Activated T-helper 1 cell treated with Interleukin-2 at 50 U/mL for 16 hours (primary cell): ENCODE data around the gene HYOU1.
A peak's percentile ranks its signal among the peaks of the same experiment; 100 is the strongest.
"Not testable (repeated sequence)": the region's sequence is repeated elsewhere in the genome, so short reads cannot be mapped to it uniquely, and the experiment has no call there.

Experiments used
- DNase-seq: peaks from one replicate; pipeline ENCODE4 v3.0.0-alpha.2; 2020; ENCODE audit warnings: low read depth

Gene HYOU1

DNA sequence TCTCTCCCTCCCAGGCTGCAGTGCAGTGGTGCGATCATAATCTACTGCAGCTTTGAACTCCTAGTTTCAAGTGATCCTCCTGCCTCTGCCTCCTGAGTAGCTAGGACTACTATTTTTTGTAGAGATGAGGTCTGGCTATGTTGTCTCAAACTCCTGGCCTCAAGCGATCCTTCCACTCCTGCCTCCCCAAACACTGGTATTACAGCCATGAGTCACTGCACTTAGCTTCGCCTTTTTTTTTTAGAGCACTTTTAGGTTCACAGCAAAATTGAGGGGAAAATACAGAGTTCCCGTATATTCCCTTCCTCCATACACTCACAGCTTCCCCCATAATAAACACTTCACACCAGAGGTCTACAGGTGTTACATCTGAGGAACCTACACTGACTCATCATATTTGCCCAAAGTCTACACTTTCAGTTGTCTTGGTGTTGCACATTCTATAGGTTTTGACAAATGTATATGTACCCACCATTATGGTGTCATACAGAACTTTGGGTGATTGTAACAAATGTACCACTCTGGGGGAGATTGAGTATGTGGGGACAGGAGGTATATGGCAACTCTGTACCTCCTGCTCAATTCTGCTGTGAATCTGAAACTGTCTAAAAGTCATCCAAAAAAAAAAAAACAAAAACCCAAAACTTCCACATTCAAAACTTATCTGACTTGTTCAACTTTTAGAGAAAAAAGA, 15.0 kb downstream of the HYOU1 start:
- no peak for DNase-seq

DNA sequence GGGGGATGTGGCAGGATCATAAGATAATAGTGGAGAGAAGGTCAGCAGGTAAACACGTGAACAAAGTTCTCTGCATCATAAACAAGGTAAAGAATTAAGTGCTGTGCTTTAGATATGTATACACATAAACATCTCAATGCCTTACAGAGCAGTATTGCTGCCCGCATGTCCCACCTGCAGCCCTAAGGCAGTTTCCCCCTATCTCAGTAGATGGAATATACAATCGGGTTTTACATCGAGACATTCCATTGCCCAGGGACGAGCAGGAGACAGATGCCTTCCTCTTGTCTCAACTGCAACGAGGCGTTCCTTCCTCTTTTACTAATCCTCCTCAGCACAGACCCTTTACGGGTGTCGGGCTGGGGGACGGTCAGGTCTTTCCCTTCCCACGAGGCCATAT, 17.5 kb downstream of the HYOU1 start:
- not testable (repeated sequence) for DNase-seq

DNA sequence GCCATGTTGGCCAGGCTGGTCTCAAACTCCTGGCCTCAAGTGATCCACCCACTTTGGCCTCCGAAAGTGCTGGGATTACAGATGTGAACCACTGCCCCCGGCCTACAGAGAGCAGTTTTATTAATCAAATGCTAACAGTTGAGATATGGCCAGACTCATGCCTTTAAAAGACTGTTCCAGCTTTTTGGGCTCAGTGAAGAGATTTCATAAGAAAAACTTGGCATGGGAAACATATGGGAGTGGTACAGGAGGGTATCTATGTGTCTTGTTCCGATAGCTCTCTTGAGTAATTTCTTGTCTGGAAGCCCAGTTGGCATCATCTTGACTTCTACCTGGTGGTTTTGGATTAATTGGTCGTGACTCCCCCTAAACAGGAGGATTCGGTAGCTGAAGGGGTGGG, 18.1 kb downstream of the HYOU1 start:
- DNase-seq = no peak

DNA sequence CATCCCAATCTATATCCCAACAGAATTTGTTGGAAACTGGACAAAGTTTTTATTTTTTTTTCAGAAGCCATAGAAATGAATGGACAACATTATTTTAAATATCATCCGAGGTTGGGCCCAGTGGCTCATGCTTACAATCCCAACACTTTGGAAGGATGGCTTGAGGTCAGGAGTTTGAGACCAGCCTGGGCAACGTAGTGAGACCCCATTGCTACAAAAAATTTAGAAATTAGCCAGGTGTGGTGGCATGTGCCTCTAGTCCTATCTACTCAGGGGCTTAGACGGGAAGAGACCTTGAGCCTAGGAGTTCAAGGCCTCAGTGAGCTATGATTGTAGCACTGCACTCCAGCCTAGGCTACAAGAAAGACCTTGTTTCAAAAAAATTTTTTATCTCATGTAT, 22.2 kb downstream of the HYOU1 start:
- DNase-seq = no peak

DNA sequence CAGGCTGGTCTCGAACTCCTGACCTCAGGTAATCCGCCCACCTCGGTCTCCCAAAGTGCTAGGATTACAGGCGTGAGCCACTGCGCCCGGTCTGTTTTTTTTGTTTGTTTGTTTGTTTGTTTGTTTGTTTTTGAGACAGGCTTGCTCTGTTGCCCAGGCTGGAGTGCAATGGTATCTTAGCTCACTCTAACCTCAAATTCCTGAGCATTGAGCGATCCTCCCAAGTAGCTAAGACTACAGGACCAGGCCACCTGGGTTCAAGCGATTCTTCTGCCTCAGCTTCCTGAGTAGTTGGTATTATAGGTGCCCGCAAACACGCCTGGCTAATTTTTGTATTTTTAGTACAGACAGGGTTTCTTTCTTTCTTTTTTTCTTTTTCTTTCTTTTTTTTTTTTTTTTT, 23.6 kb downstream of the HYOU1 start:
- DNase-seq = not testable (repeated sequence)

DNA sequence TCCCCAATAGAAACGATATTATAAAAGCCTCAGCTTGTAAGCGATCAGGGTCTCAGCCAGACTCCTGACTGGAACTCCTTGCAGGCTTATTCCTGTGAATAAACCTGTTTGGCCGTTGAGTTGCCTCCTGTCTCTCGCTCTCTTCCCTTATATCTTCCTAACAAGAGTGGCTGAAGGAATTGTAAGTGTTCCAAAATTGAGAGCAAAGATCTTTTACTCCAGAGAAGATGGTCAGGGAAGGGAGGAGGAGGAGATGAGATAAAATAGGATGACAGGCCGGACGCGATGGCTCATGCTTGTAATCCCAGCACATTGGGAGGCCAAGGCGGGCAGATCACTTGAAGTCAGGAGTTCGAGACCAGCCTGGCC, 25.1 kb downstream of the HYOU1 start:
- no peak for DNase-seq

DNA sequence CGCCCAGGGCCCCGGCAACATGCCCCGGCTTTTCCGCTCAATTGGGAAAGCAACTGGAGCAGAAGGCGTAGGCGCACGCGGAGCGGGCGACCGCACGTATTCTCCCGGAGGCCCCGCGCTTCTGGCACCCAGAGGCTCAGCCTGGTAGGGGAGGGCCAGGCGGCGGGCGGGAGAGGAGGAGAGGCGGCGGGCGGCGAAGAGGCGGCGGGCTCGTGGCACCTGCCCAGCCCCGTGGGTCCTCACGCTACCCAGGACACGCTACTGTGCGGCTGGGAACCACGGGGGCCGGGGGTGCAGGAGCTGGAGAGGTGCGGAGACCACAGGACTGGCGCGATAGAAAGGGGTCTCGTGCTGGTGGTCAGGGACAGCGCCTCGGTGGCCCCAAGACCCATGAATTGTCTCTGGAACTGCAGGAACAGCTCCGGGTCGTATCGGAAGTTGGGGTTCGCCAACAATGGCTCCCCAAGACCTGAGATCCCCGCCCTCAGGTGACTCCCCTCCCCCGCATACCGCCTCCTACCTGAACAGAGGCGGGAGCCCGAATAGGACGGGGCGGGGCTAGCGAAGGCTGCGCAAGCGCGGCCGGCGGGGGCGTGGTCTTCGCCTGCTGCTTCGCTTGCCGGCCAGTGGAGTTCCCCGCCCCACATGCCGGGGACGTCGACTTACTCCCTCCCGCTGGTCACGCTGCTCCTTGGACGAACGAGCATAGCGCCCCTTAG, 26.5 kb downstream of the HYOU1 start, which contains the start of gene SLC37A4:
TSS of gene SLC37A4 (minus strand) at position 549 of the 719 bp plus-strand sequence.
- peak; percentile 99 for DNase-seq

DNA sequence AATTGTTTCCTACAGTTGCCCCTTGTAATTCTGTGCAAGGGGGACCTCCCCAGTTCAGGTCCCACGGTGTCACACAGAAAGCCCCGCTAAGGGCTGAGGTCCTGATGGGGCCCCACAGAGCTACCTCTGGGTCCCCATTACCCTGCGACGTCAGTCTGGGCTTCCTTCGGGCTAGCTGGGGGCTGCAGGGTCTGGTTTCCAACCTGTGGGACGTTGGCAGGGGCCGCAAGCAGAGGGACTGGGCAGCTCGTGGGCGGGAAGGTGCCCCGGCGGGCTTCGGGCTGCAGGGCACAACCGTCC, 27.0 kb downstream of the HYOU1 start:
- DNase-seq = no peak

DNA sequence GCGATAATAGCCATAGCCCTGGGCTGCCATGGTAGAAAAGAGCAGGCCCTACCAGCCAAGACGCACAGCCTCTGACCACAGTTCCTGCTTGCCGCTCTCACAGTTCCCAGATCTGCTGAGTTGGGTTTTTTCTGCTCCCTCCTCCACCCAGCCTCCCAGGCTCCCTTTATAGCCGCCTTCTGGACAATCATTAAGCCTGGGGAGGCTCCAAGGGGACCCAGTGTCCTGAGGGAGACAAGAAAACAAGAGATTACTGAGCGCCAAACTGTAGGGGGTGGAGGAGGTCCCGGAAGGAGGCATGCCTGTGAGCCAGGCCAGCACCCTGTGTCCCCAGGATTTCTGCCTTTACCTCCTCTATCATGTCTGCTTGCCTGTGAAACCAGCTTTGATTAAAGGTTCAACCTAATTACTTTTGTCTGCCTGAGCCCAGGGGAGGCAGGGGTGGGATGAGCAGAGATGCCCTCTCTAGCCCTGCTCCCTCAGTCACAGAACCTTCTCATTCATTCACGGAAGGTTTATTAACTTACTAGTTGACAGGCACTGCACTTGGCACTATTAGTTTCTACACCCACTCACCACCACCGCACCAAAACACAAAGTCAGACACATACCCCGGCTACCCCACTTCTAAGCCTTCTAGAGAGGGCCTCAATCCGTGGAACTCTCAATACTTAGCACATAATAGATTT, 27.5 kb downstream of the HYOU1 start:
- no peak for DNase-seq

DNA sequence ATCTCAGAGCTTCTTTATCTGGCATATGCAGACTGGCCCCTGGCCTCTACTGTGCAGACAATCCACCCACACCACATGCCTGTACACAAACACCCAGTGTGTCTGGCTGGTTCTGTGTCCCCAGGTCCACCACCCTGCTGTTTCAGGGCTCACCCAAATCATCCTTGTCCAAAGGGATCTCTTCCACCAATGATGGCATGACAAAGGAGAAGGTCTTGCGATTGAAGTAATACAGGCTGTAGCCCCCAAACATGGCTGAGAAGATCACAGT, 28.0 kb downstream of the HYOU1 start:
- DNase-seq = no peak

DNA sequence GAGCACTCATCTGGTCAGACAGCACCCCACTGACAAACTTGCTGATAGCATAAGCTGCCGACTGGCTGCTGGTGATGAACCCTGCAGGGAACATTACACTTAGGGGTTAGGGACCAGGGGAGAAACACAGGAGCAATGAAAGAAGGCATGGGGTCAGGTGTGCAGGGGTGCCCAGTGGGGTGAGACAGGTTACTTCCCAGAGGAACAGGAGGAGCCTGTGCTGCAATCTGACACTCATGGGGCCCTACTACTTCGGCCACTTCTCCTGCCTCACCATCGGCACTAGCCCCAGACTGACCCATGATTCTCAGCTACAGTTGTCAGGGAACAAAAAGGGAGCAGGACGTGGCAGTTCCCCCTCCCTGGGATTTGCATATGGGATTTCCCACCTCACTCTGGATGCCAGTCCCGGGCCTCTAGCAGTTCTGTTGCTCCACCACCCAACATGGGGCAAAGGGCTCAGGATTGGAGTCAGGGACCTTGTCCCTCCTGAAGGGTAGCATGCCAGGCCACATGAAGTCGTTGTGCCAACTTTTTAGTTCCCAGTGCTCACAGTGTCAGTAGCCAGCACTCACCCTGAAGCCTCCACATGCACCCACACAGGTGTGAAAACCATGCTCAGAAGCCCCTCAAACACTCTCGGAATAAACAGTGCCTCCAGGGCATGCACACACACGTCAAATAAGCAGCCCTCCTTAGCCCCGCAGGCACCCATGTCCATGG, 28.5 kb downstream of the HYOU1 start:
- no peak for DNase-seq

DNA sequence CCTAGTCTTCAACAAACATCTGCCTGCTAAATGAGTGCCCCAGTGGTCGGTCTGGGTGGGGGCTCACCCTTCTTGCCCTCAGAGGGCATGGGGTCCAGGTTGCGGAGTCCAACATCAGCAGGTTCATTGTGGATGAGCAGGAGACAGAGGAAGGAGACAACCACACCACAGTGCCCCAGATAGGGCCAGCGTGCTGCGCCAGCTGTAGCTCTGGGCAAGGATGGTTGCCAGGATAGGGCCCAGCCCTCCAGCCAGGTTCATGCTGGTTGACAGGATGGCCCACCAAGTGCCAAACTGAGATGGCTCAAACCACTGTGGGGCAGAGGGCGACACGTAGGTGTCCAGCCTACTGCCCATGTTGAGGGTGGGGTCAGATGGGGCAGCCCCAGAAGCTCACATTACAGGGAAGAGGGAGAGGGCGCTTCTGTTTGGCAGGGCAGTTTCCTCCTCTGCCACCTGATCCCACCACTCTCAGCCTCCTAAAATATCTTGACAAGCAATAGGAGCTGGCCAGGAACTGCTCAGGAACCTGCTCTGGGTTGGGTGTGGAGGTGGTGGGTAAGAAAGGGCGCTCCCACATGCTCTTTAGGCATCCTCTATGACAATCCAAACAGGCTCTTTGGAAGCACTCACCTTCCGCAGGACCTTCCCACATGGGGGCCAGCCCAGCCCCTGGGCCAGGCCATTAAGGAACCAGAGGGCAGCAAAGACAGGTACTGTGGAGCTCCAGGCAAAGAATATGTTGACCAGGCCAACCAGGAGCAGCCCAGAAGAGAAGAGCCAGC, 29.3 kb downstream of the HYOU1 start:
- no peak for DNase-seq

DNA sequence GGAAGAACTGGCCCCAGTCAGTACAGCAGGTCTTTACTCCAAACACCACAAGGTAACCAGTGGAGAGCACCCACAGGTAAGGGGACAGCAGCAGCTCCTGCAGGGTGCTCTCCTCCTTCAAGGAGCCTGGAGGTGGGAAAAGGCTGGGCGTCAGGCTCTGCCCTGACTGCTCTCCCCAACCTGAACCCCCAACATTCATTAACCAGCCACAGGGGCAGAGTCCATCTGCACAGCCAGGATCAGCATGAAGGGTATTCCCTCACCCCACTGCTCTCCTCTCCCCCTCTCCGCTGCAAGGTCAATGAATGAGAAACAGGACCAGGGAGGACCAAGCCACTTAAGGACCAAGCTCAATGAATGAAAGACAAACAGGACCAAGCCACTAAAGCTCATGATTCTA, 30.0 kb downstream of the HYOU1 start:
- DNase-seq = no peak

DNA sequence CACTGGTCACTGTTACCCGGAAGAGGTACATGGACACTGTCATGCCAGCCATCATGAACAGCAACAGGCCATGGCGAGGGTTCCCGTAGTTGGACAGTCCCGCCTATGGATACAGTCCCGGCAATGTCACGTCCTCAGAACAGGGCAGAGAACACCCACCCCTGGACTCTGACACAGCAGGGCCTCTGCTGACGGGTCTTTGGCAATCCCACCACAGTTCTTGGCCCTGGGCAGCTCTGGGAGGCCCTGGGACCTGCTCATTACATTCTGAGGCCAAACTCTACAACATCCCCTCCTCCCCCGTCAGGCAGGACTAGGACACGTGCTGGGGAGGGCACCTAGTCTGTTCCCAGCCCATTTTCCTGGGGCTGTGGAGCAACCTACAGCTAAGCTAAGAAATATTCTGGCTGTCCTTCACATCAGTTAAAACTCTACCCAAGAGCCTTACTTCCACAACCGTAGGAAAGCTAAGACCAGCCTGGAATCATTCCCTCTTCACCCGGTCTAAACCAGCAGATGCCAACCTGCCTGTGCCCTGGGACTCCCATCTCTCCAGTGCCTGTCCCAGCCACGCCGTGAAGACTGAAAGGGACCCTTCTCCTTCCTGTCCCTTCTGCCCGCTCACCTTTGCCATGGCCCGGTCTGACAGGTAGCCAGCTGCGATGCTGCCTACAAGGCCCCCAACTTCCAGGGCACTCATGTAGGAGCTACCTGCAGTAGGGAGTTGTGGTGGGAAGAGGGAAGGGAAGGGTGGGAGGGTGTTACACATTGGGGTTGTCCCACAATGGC, 30.8 kb downstream of the HYOU1 start:
- no peak for DNase-seq

DNA sequence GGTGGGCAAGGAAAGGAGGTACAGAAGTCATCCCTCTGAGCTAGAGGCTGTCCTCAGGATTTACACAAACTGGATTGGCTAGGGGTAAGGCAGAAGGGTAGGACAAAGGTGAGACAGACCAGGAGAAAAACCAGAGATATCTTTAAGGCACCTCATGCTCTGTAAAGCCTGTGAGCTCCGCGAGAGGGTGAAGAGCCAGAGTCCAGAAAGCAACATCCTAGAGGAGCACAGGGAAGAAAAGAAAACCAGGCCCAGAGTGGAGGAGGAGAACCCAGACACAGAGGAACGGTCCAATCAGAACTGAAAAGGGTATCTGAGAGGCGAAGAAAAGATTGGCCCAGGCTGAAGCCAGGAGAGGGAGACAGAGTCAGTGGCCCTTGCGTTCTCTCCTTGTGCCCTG, 31.5 kb downstream of the HYOU1 start:
- DNase-seq = no peak

DNA sequence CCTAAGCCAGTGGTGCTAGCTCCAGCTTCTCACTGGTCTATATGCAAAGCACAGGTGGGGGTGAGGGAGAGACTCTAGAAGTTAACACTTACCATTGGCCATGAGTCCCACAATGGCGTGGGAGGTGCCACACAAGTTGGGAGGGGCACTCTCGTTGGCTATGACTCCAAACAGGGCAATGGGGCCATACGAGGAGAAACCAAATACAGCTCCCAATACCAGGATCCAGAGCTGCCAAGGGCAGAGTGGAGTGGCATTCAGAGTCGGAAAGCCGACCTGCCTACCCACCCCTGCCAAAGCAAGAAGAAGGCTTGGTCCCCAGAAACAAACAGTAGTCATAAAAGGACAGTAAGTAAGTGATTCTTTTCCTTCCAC, 31.9 kb downstream of the HYOU1 start:
- no peak for DNase-seq

DNA sequence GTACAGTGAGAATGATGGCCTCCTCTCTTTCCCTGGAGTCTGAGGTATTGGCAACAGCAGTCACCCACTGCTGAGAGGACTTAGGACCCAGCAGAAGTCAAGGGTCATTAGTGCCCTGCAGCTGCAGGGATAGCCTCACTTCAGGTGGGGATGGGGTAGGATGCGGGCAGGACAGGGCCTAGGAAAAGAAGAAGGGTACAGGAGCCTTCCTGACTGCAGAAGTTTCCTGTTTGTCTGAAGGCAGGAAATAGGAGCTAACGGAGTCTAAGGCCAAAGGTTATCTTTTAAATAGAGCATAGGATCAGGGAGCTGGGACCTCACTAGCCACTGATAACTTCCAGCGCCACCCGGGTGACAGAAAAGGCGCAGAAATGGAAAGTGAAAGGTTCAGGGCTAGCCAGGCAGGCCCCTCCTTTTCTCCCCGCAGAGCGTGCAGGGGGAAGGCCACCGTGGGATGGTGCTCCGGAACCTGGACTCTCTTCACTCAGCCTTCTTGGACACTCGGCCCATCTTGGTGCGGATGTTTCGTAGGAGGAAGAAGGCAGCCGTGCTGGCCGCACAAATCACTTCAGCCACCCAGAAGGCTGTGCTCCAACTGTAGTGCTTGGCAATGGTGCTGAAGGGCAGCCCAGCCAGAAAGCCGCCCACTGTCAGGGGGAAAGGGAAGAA, 32.4 kb downstream of the HYOU1 start:
- DNase-seq = no peak

DNA sequence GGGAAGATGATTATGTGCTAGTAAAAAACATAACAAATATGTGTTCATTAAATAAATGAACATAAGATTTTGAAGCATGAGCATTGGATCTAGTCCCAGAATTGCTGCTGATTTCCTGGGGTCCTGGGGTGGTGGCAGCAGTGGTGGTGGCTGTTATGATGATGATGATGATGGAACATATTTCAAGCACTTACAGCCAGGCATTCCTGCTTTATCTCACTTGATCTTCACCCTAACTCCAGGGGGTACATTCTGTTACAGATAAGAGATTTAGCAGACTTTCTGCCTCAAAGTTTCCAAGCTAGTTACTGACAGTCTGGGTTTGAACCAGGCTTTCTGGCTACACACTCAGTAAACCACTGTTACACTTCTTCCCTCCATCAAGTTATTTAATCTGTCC, 33.3 kb downstream of the HYOU1 start:
- DNase-seq = no peak

DNA sequence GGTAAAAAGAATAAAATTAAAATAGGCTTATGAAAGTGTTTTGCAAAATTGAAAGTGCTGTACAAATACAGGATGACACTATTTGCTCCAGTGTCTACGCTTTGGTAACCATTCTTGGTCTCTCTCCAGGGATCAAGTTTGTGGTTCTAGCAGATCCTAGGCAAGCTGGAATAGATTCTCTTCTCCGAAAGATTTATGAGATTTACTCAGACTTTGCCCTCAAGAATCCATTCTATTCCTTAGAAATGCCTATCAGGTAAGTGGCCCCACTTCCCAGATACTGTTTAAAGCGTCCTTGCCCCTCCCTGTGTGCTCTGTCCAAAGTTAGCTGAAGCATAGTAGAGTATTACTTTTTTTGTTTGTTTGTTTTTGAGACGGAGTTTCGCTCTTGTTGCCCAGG, 35.4 kb downstream of the HYOU1 start:
- no peak for DNase-seq

DNA sequence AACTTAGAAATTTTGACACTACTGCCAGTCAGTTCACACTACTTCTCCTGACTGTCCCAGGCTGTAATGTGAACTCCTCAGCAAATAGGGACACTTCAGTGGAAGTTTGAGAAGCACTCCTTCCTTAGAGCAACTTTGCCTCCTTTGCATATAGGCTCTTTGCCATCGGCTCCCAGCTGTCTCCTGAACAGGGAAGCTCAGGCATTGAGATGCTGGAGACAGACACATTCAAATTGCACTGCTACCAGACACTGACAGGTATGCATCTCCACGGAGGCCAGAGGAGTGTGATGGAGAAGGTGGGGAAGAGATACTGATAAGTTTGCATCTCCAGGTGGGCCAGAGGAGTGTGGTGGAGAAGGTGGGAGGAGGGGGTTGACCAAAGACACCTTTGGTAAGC, 37.0 kb downstream of the HYOU1 start:
- DNase-seq = no peak
